ENCODE measurements around the gene LZTFL1.

GRCh38 chr3:45785605-45786150, 56.2 kb downstream of the LZTFL1 start:
- TF ChIP-seq CTCF (IDR thresholded peaks at IDR 0.05; ENCODE audit: low read depth, low read length, poor library complexity, severe bottlenecking) (no peak), EZH2phosphoT487 (IDR thresholded peaks at IDR 0.05; ENCODE audit: borderline replicate concordance, low read length) (no peak)

All from DOHH2 (cell line).